Sigmoid colon (tissue), 7 donors: ENCODE results near the gene LRRC1. TPM values are rescaled to one million over a fixed set of nuclear protein-coding genes. Genes with fewer than 3 reads are reported as not detected.

Source experiments
- DNase-seq: peaks from one replicate; pipeline ENCODE4 v3.0.0-alpha.2; 2019
- H3K27ac ChIP-seq, 4 donors: fragments of 200-600 bp; sonication (generic); one replicate each; pipeline ENCODE4 v1.5.1; 2016 to 2019; ENCODE audit warnings: mild to moderate bottlenecking in 1 of 4
- H3K27me3 ChIP-seq, 3 donors: fragments of 200-600 bp; sonication (generic); one replicate each; pipeline ENCODE4 v1.5.1; 2019; ENCODE audit warnings: mild to moderate bottlenecking in 1 of 3
- H3K36me3 ChIP-seq, 4 donors: fragments of 200-600 bp; sonication (generic); one replicate each; pipeline ENCODE4 v1.5.1; 2016 to 2019
- H3K4me1 ChIP-seq, 4 donors: fragments of 200-600 bp; sonication (generic); one replicate each; pipeline ENCODE4 v1.5.1; 2017 to 2019
- H3K4me3 ChIP-seq, 4 donors: fragments of 200-600 bp; sonication (generic); one replicate each; pipeline ENCODE4 v1.5.1; 2017 to 2019; ENCODE audit warnings: mild to moderate bottlenecking in 2 of 4, moderate library complexity in 1 of 4
- H3K9me3 ChIP-seq, 4 donors: fragments of 200-600 bp in 3 of 4; sonication (generic) in 3 of 4; one replicate each; pipeline versions ENCODE4 v1.5.1 to v1.6.1; 2013 to 2019
- CTCF ChIP-seq, 4 experiments: fragments of 450-650 bp in 3 of 4; fragments of 200-600 bp in 1 of 4; IDR thresholded peaks; one replicate each; pipeline ENCODE4 v1.5.1; 2016 to 2019; ENCODE audit warnings: antibody characterized with exemption in 4 of 4, mild to moderate bottlenecking in 3 of 4, moderate library complexity in 2 of 4
- EP300 ChIP-seq, 4 donors: sonication (generic); formaldehyde crosslinking; IDR thresholded peaks; one replicate each; pipeline ENCODE4 v1.6.1; 2017; ENCODE audit warnings: antibody characterized with exemption in 4 of 4
- POLR2A ChIP-seq, 2 donors: fragments of 450-650 bp; IDR thresholded peaks; one replicate each; pipeline ENCODE4 v1.6.1; 2016; ENCODE audit warnings: antibody characterized with exemption in 2 of 2, mild to moderate bottlenecking in 2 of 2, moderate library complexity in 2 of 2
- POLR2AphosphoS5 ChIP-seq, 4 donors: sonication (generic); formaldehyde crosslinking; IDR thresholded peaks; one replicate each; pipeline ENCODE4 v1.6.1; 2017; ENCODE audit warnings: antibody characterized with exemption in 4 of 4
- WGBS, 2 donors: extraction: QIAGEN DNeasy Blood & Tissue Kit; methylation state at CpG; one replicate each; pipeline ENCODE4 v1.1.7; 2013; 5-methylcytosine and 5-hydroxymethylcytosine counted together
- intact Hi-C: fragments of 100-400 bp; cut with DNase I; formaldehyde crosslinking; loops from one replicate; pipeline ENCODE4 v1.15.1; 2023
- polyA plus RNA-seq, 3 donors: library from polyadenylated mRNA; stranded (reverse); fragments of 200-250 nt; gene quantifications; one replicate each; pipeline ENCODE4 v1.2.3, GENCODE V29; 2013
- total RNA-seq, 4 donors: library from RNA; depleted of rRNA; stranded (reverse); fragments of >200 nt; gene quantifications; one replicate each; pipeline ENCODE4 v1.1.0, GENCODE V29; 2016
- donor health status: healthy with polysubstance abuse.
- donor health status: Bipolar disorder and iron deficiency.
- donor health status: healthy.

The LRRC1 gene
- total and polyA plus RNA-seq, 7 donors: 20.8 to 50.4 (median 29.9) TPM

- H3K27ac ChIP-seq: no peak overlapping the region
- no peak overlapping the region for H3K4me3 ChIP-seq
- no peak for DNase-seq
- intact Hi-C loops: no loop called here
- H3K9me3 ChIP-seq: no peaks in the 10 kb centered on the region
- WGBS, 2 donors: 89 to 93% methylated on average over 4 of the region's 4 CpGs
- H3K36me3 ChIP-seq: no peaks in the 10 kb centered on the region
- no peaks in the 10 kb centered on the region for H3K27me3 ChIP-seq
- TF ChIP-seq CTCF (IDR thresholded peaks at IDR 0.05): no peak
- no peak for TF ChIP-seq POLR2A (IDR thresholded peaks at IDR 0.05)
- TF ChIP-seq EP300 (IDR thresholded peaks at IDR 0.05): no peak
- TF ChIP-seq POLR2AphosphoS5 (IDR thresholded peaks at IDR 0.05): no peak
- H3K4me1 ChIP-seq: no peaks in the 10 kb centered on the region
These were observed 165.5 kb downstream of the LRRC1 start for GRCh38 chr6:53960311-53960710.

GRCh38 chr6:53961679-53962370 lies 167.0 kb downstream of the LRRC1 start:
- WGBS, 2 donors: 74 to 78% methylated on average over 7 of the region's 7 CpGs
- no peak for TF ChIP-seq CTCF (IDR thresholded peaks at IDR 0.05)
- TF ChIP-seq EP300 (IDR thresholded peaks at IDR 0.05): no peak
- TF ChIP-seq POLR2A (IDR thresholded peaks at IDR 0.05): no peak
- no peak for TF ChIP-seq POLR2AphosphoS5 (IDR thresholded peaks at IDR 0.05)
- H3K27me3 ChIP-seq: no peaks in the 10 kb centered on the region
- no peak for DNase-seq
- no peak overlapping the region for H3K4me3 ChIP-seq
- H3K4me1 ChIP-seq: no peaks in the 10 kb centered on the region
- no peak overlapping the region for H3K27ac ChIP-seq
- H3K36me3 ChIP-seq: no peaks in the 10 kb centered on the region
- no peaks in the 10 kb centered on the region for H3K9me3 ChIP-seq
- intact Hi-C loops: no loop called here

GRCh38 chr6:53962646-53963045 lies 167.8 kb downstream of the LRRC1 start:
- Histone ChIP-seq H3K27ac (no peak overlapping the region), H3K4me3 (no peak overlapping the region), H3K4me1 (no peaks in the 10 kb centered on the region), H3K36me3 (no peaks in the 10 kb centered on the region), H3K9me3 (no peaks in the 10 kb centered on the region), H3K27me3 (no peaks in the 10 kb centered on the region)
- WGBS, 2 donors: 77 to 81% methylated on average over 2 of the region's 2 CpGs
- DNase-seq: no peak
- TF ChIP-seq POLR2A (IDR thresholded peaks at IDR 0.05) (no peak), POLR2AphosphoS5 (IDR thresholded peaks at IDR 0.05) (no peak), EP300 (IDR thresholded peaks at IDR 0.05) (no peak), CTCF (IDR thresholded peaks at IDR 0.05) (no peak)
- intact Hi-C loops: no loop called here

DNA sequence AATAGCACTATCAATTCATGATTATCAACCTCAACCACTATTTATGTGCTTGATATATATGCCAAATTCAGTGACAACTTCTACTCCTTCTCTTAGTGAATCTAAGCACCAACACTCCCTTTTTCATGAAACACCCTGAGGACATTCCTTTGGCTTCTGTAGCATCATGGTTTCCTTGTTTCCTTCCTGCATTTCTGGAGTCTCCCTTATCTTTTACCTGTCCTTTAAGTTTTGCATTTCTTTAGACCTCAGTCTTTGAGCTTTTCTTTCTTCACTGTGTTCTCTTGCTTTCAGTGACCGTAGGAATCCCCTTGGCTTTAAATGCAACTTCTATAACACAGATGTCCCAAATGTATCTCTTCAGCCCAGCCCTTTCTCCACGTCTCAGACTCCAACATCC lies 172.6 kb downstream of the LRRC1 start:
- Histone ChIP-seq H3K27me3 (no peaks in the 10 kb centered on the region), H3K27ac (no peak overlapping the region), H3K4me1 (no peaks in the 10 kb centered on the region), H3K4me3 (no peak overlapping the region), H3K9me3 (no peaks in the 10 kb centered on the region), H3K36me3 (no peaks in the 10 kb centered on the region)
- TF ChIP-seq CTCF (IDR thresholded peaks at IDR 0.05) (no peak), POLR2A (IDR thresholded peaks at IDR 0.05) (no peak), POLR2AphosphoS5 (IDR thresholded peaks at IDR 0.05) (no peak), EP300 (IDR thresholded peaks at IDR 0.05) (no peak)
- DNase-seq: no peak
- WGBS, 2 donors: 80 to 83% methylated on average over 2 of the region's 2 CpGs
- intact Hi-C loops: no loop called here

Other genes with a start within 250 kb of the LRRC1 start
- 10 to 100 TPM; 53.7 to 60.3 (median 57.4) TPM for gene GCLC, start 249.9 kb upstream of the LRRC1 start, total RNA-seq
- 10 to 100 TPM; 16.2 to 25.9 (median 22.8) TPM for gene GCLC, start 249.9 kb upstream of the LRRC1 start, polyA plus RNA-seq
- 1 to 10 TPM in 1 of 4 donors, not detected in 3; 1.1 TPM for gene KLHL31, start 129.2 kb upstream of the LRRC1 start, total RNA-seq
- under 1 TPM in 2 of 3 donors, not detected in 1; 0.39 to 0.46 TPM for gene KLHL31, start 129.2 kb upstream of the LRRC1 start, polyA plus RNA-seq